Rectal smooth muscle tissue (tissue), 1 donor: ENCODE measurements around the gene RHOT2.

Source experiments
- H3K27ac ChIP-seq: one replicate; pipeline ENCODE4 v1.7.0; 2013; ENCODE audit warnings: low read depth, low read length, inconsistent platforms
- H3K27me3 ChIP-seq: one replicate; pipeline ENCODE4 v1.7.0; 2013; ENCODE audit warnings: low read length; ENCODE audit not compliant: control insufficient read depth, insufficient read depth
- H3K36me3 ChIP-seq: one replicate; pipeline ENCODE4 v1.7.0; 2013; ENCODE audit warnings: low read length; ENCODE audit not compliant: control insufficient read depth, insufficient read depth
- H3K4me1 ChIP-seq: one replicate; pipeline ENCODE4 v1.7.0; 2013; ENCODE audit warnings: low read length; ENCODE audit not compliant: control insufficient read depth, insufficient read depth
- H3K4me3 ChIP-seq: one replicate; pipeline ENCODE4 v1.7.0; 2013; ENCODE audit warnings: low read length
- H3K9ac ChIP-seq: one replicate; pipeline ENCODE4 v1.7.0; 2013; ENCODE audit warnings: low read length

The RHOT2 gene

DNA sequence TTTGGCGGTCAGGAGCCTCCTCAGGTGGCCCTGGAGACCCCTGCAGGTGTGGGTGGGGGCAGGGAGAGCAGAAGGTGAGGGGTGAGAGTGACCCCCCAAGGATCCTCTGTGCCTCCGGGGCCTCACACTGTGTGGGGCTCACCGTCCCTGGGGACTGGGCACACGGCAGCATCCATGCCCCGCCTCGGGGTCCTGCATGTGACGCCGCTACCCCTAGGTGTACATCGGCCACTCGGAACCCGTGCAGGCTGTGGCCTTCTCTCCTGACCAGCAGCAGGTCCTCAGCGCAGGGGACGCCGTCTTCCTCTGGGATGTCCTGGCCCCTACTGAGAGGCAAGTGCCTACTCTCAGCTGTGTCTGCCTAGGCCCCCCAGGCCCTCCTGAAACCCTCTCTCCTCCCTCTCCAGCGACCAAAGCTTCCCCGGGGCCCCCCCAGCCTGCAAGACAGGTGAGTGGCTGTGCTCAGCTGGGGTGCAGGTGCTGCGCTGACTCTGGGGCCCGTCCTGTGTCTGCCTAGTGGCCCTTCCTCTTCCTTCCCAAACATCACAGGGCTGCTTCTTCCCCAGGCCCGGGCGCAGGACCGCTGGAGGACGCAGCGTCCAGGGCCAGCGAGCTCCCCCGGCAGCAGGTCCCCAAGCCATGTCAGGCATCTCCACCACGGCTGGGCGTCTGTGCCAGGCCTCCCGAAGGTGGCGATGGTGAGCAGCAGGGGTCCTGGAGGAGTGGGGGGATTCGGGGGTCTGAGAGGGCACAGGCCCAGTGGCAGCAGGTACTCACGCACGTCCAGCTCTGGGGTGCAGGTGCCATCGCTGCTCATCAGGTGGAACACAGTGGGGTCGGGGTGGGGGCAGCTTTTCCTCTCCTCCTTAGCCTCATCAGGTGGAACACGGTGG, 9.0 kb upstream of the RHOT2 start:
- Histone ChIP-seq H3K36me3 (no peaks in the 10 kb centered on the region), H3K27ac (no peak overlapping the region), H3K9ac (no peak overlapping the region), H3K4me1 (peaks cover 12% of the 10 kb centered on the region), H3K4me3 (no peak overlapping the region), H3K27me3 (no peaks in the 10 kb centered on the region)

- Histone ChIP-seq H3K27me3 (no peaks in the 10 kb centered on the region), H3K4me3 (no peak overlapping the region), H3K9ac (no peak overlapping the region), H3K36me3 (no peaks in the 10 kb centered on the region), H3K27ac (no peak overlapping the region), H3K4me1 (peaks cover 12% of the 10 kb centered on the region)
These were observed 8.3 kb upstream of the RHOT2 start for GRCh38 chr16:659618-660017.

GRCh38 chr16:660132-660458, 7.8 kb upstream of the RHOT2 start:
- no peaks in the 10 kb centered on the region for H3K27me3 ChIP-seq
- H3K4me3 ChIP-seq, result peak overlapping the region; percentile 52
- no peak overlapping the region for H3K9ac ChIP-seq
- peak overlapping the region; percentile 76 for H3K27ac ChIP-seq
- H3K36me3 ChIP-seq, result no peaks in the 10 kb centered on the region
- H3K4me1 ChIP-seq, result peaks cover 12% of the 10 kb centered on the region

- no peaks in the 10 kb centered on the region for H3K27me3 ChIP-seq
- H3K4me3 ChIP-seq, result peak overlapping the region; percentile 52
- H3K9ac ChIP-seq, result no peak overlapping the region
- H3K36me3 ChIP-seq, result no peaks in the 10 kb centered on the region
- H3K27ac ChIP-seq, result peak overlapping the region; percentile 76
- H3K4me1 ChIP-seq, result peaks cover 12% of the 10 kb centered on the region
These were observed 7.3 kb upstream of the RHOT2 start for GRCh38 chr16:660459-661183.

DNA sequence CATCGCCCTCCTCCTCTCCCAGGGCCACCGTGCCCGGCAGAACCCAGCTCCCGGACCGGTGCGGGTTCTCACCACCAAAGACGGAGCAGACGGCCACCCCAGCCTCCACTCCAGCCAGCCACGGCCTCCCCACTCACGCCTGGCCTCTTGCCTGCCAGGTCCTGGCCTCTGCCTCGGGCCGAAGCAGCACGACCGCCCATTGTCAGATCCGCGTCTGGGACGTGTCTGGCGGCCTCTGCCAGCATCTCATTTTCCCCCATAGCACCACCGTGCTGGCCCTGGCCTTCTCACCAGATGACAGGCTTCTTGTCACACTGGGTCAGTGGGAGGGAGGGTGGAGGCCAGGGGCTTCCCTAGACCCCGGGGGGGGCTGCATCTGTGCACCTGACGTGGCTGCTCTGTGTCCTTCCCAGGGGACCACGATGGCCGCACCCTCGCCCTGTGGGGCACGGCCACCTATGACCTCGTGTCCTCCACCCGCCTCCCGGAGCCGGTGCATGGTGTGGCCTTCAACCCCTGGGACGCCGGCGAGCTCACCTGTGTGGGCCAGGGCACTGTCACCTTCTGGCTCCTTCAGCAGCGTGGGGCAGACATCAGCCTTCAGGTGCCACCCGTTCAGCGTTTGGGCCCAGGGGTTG, 6.6 kb upstream of the RHOT2 start:
- H3K9ac ChIP-seq, result no peak overlapping the region
- no peaks in the 10 kb centered on the region for H3K36me3 ChIP-seq
- peak overlapping the region; percentile 58 for H3K27ac ChIP-seq
- no peaks in the 10 kb centered on the region for H3K27me3 ChIP-seq
- peak overlapping the region; percentile 51 for H3K4me3 ChIP-seq
- H3K4me1 ChIP-seq, result peaks cover 12% of the 10 kb centered on the region

DNA sequence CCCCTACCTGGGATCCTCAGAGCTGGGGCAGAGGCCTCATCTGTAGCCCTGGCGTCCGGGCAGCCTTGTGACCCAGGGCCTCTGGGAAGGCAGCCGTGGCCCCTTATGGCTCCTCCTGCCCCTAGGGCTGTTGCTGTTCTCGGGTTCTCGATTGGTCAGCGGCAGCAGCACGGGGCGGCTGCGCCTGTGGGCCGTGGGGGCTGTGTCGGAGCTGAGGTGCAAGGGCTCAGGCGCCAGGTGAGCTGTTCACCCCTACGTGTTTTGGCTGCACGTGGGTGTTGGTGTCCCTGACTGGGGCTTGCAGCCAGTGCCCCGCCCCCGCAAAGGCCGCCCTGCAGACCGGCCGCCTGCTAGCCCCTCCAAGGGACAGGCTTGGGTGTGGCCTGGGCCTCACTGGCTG, 5.8 kb upstream of the RHOT2 start:
- Histone ChIP-seq H3K9ac (no peak overlapping the region), H3K4me3 (no peak overlapping the region), H3K27ac (no peak overlapping the region), H3K27me3 (no peaks in the 10 kb centered on the region), H3K36me3 (no peaks in the 10 kb centered on the region), H3K4me1 (peaks cover 12% of the 10 kb centered on the region)

DNA sequence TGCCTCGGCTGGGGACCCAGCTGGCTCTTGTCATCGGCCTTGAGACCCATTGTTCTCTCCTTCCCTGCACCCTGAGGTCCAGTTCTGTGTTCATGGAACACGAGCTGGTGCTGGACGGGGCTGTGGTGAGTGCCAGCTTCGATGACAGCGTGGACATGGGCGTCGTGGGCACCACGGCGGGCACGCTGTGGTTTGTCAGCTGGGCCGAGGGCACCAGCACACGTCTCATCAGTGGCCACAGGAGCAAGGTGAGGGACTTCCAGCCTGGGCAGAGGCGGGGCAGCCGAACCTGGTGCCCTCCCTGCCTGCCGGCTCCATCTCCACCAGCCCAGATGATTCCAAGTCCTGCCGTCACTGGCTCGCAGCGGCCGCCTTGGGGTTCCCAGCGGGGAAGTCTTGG, 5.3 kb upstream of the RHOT2 start:
- H3K27ac ChIP-seq, result no peak overlapping the region
- no peaks in the 10 kb centered on the region for H3K27me3 ChIP-seq
- H3K36me3 ChIP-seq, result no peaks in the 10 kb centered on the region
- no peak overlapping the region for H3K9ac ChIP-seq
- H3K4me3 ChIP-seq, result no peak overlapping the region
- H3K4me1 ChIP-seq, result peaks cover 15% of the 10 kb centered on the region

- Histone ChIP-seq H3K4me3 (no peak overlapping the region), H3K36me3 (peaks cover 13% of the 10 kb centered on the region), H3K9ac (no peak overlapping the region), H3K27me3 (no peaks in the 10 kb centered on the region), H3K27ac (no peak overlapping the region), H3K4me1 (peaks cover 8% of the 10 kb centered on the region)
These were observed 1.4 kb upstream of the RHOT2 start for GRCh38 chr16:666572-666971.

DNA sequence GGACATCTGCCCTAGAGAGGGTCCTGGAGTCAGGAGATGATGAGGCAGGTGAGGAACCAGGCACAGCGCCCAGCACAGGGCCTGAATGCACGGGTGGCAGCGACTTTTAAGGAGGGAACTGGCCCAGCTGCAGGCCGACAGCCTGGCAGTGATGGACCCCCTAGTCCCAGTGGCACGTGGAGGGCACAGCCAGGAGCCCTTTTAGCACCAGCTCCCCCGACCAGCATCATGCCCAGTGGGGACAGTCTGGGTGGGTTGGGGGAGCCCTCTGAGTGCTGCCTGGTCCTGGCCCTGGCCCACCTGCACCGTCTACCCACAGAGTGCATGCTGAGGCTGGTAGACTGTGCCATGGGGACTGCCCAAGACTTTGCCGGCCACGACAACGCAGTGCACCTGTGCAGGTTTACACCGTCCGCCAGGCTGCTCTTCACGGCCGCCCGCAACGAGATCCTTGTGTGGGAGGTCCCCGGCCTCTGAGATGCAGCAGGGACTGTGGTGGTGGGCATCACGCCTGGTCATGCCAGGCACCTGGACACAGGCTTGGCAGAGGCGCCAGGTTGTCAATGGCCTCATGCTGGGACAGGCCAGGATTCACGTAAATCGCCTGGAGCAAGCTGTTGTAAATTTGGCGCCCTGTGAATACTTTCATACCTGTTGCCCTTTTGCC, 686 bp upstream of the RHOT2 start:
- Histone ChIP-seq H3K27me3 (no peaks in the 10 kb centered on the region), H3K4me1 (peaks cover 8% of the 10 kb centered on the region), H3K27ac (peak overlapping the region; percentile 51), H3K36me3 (peaks cover 16% of the 10 kb centered on the region), H3K9ac (no peak overlapping the region), H3K4me3 (peak overlapping the region; percentile 29)

- H3K36me3 ChIP-seq, result peaks cover 20% of the 10 kb centered on the region
- H3K9ac ChIP-seq, result peak overlapping the region; percentile 47
- H3K27me3 ChIP-seq, result no peaks in the 10 kb centered on the region
- H3K27ac ChIP-seq, result peak overlapping the region; percentile 86
- peaks cover 8% of the 10 kb centered on the region for H3K4me1 ChIP-seq
- H3K4me3 ChIP-seq, result peak overlapping the region; percentile 80
These were observed 713 bp downstream of the RHOT2 start for GRCh38 chr16:668519-669171.

DNA sequence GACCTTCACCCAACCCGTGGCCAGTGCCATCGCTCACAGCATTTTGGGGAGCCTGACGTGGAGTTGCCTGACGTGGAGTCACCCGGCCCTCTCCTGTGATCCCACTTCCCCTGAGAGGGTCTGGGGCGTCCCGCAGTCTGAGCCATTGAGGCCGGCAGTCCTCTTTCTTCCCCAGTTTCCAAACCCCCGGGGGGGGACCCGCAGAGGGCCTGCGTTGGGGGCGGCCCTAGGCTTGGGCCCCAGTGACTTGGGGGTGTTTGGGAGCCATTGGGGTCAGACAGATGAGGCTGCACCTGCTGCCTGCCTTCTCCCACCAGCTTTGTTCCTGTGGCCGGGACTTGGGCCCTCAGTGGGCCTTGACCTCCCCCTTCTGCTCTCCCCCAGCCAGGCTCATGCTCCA, 1.7 kb downstream of the RHOT2 start:
- H3K36me3 ChIP-seq, result peaks cover 20% of the 10 kb centered on the region
- no peaks in the 10 kb centered on the region for H3K27me3 ChIP-seq
- H3K27ac ChIP-seq, result no peak overlapping the region
- peaks cover 8% of the 10 kb centered on the region for H3K4me1 ChIP-seq
- no peak overlapping the region for H3K9ac ChIP-seq
- H3K4me3 ChIP-seq, result no peak overlapping the region
